Colon (tissue), 2 donors: ENCODE data around the gene ITGB6.

ENCODE experiments used
- FAIRE-seq: peaks from 2 replicates; lab custom pipeline; 2012; peaks lifted over from hg19 to GRCh38; lab: Jason Lieb, UNC
- donor health status: control.
- donor health status: control.

The ITGB6 gene

GRCh38 chr2:160087854-160088745 is 112.0 kb downstream of the ITGB6 start:
- no peak for FAIRE-seq

GRCh38 chr2:160085662-160086061 is 114.4 kb downstream of the ITGB6 start:
- no peak for FAIRE-seq

GRCh38 chr2:160077912-160078810 is 121.9 kb downstream of the ITGB6 start:
- FAIRE-seq = no peak

- no peak for FAIRE-seq
Observed at GRCh38 chr2:160076914-160077313, 123.2 kb downstream of the ITGB6 start.

GRCh38 chr2:160076241-160076640 is 123.8 kb downstream of the ITGB6 start:
- FAIRE-seq = no peak

GRCh38 chr2:160075171-160075570 is 124.9 kb downstream of the ITGB6 start:
- no peak for FAIRE-seq

- peak; percentile 62 for FAIRE-seq
Observed at GRCh38 chr2:160073284-160073888, 126.7 kb downstream of the ITGB6 start.

GRCh38 chr2:160068906-160069305 is 131.2 kb downstream of the ITGB6 start:
- FAIRE-seq = peak; percentile 14

- no peak for FAIRE-seq
Observed at GRCh38 chr2:160064916-160065315, 135.2 kb downstream of the ITGB6 start.

GRCh38 chr2:160063879-160064612 is 136.0 kb downstream of the ITGB6 start:
- no peak for FAIRE-seq

GRCh38 chr2:160063271-160063670 is 136.8 kb downstream of the ITGB6 start:
- FAIRE-seq = no peak

- no peak for FAIRE-seq
Observed at GRCh38 chr2:160062292-160063005, 137.6 kb downstream of the ITGB6 start, which contains the start of gene PLA2R1. Gene PLA2R1 (minus strand): TSS chr2:160062615. CDS start chr2:160062403, 212 bp downstream.

- no peak for FAIRE-seq
Observed at GRCh38 chr2:160061944-160062291, 138.2 kb downstream of the ITGB6 start.

GRCh38 chr2:160061533-160061932 is 138.5 kb downstream of the ITGB6 start:
- FAIRE-seq = no peak

GRCh38 chr2:160060297-160060696 is 139.8 kb downstream of the ITGB6 start:
- no peak for FAIRE-seq

GRCh38 chr2:160057356-160057755 is 142.7 kb downstream of the ITGB6 start:
- FAIRE-seq = no peak

GRCh38 chr2:160055726-160056108 is 144.4 kb downstream of the ITGB6 start:
- FAIRE-seq = no peak

- no peak for FAIRE-seq
Observed at GRCh38 chr2:160054984-160055725, 144.9 kb downstream of the ITGB6 start.

GRCh38 chr2:160053946-160054345 is 146.1 kb downstream of the ITGB6 start:
- FAIRE-seq = no peak

- no peak for FAIRE-seq
Observed at GRCh38 chr2:160052531-160052930, 147.5 kb downstream of the ITGB6 start.
